HCT116 (cell line): ENCODE measurements around the gene NEK5. TPM values are rescaled to one million over a fixed set of nuclear protein-coding genes. Genes with fewer than 3 reads are reported as not detected.

Experiments used
- ATAC-seq: fragments of 200-7000 bp; cut with Tn5 transposase; 2 replicates; pipeline ENCODE4 v1.9.1; 2020; ENCODE audit warnings: mild to moderate bottlenecking, moderate library complexity
- BruUV-seq: library from RNA; stranded (reverse); fragments of 400-500 nt; replicated peaks from 2 replicates; lab custom pipeline; 2021; lab: Mats Ljungman, UMichigan
- CTCF ChIA-PET: fragments of 300-600 bp; sonication (Branson Sonifier 250); formaldehyde crosslinking; loops from one replicate; lab custom pipeline; 2021; ENCODE audit warnings: antibody characterized with exemption; lab: Charles Lee
- POLR2A ChIA-PET: fragments of 300-600, 350-600 bp; sonication (Branson Sonifier 250); formaldehyde crosslinking; loops from one replicate; lab custom pipeline; 2021; ENCODE audit warnings: antibody characterized with exemption; lab: Charles Lee
- RAD21 ChIA-PET, 2 experiments: fragments of 300-600 bp; sonication (Branson Sonifier 250); formaldehyde crosslinking; loops; one replicate each; lab custom pipeline; 2023; ENCODE audit warnings: low total read pairs in 2 of 2; ENCODE audit not compliant: uncharacterized antibody in 2 of 2, unreplicated experiment in 2 of 2, low non-redundant PET in 1 of 2; lab: Charles Lee
- DNase-seq: peaks from one replicate; pipeline ENCODE4 v3.0.0-alpha.2; 2010; ENCODE audit warnings: low read depth, low spot score
- H2AFZ ChIP-seq: fragments of 200-600 bp; shearing (Covaris generic), sonication (generic); 2 replicates; pipeline ENCODE4 v1.6.1; 2017; ENCODE audit warnings: low read depth, mixed run types, mixed read lengths, antibody characterized with exemption, low read length; ENCODE audit not compliant: poor library complexity, severe bottlenecking
- H3K27ac ChIP-seq: 2 replicates; pipeline ENCODE4 v1.5.1; 2012; ENCODE audit warnings: low read depth, low read length
- H3K27me3 ChIP-seq: fragments of 200-600 bp; sonication (generic); 2 replicates; pipeline ENCODE4 v1.6.1; 2016; ENCODE audit warnings: mixed run types, low read length, mixed read lengths; ENCODE audit not compliant: insufficient read depth
- H3K36me3 ChIP-seq, 2 experiments: fragments of 200-500 bp in 1 of 2; fragments of 200-600 bp in 1 of 2; sonication (Bioruptor generic) in 1 of 2; sonication (generic) in 1 of 2; 2 replicates each; pipeline versions ENCODE4 v1.5.1 to v1.6.1; 2014 to 2016; ENCODE audit warnings: low read length in 2 of 2, inconsistent platforms in 1 of 2, mixed read lengths in 1 of 2, mixed run types in 1 of 2; ENCODE audit not compliant: insufficient read depth in 2 of 2, control insufficient read depth in 1 of 2
- H3K4me1 ChIP-seq, 2 experiments: fragments of 200-600 bp in 1 of 2; sonication (generic) in 1 of 2; 2 replicates each; pipeline versions ENCODE4 v1.5.1 to v1.6.1; 2012 to 2017; ENCODE audit warnings: low read length in 2 of 2, inconsistent platforms in 1 of 2, mild to moderate bottlenecking in 1 of 2, mixed read lengths in 1 of 2, mixed run types in 1 of 2, moderate library complexity in 1 of 2; ENCODE audit not compliant: insufficient read depth in 2 of 2, control insufficient read depth in 1 of 2
- H3K4me2 ChIP-seq: fragments of 200-600 bp; sonication (generic); 2 replicates; pipeline ENCODE4 v1.6.1; 2017; ENCODE audit warnings: mixed run types, low read length, mixed read lengths
- H3K4me3 ChIP-seq, 2 experiments: fragments of 200-600 bp in 1 of 2; sonication (generic) in 1 of 2; replicated peaks in 1 of 2; 2 replicates each; pipeline ENCODE4 v1.5.1; 2011 to 2016; ENCODE audit warnings: low read length in 2 of 2, control low read depth in 1 of 2, low read depth in 1 of 2, mild to moderate bottlenecking in 1 of 2, mixed read lengths in 1 of 2, mixed run types in 1 of 2
- H3K79me2 ChIP-seq: fragments of 200-600 bp; sonication (generic); 2 replicates; pipeline ENCODE4 v1.6.1; 2017; ENCODE audit warnings: mild to moderate bottlenecking, mixed run types, low read length, moderate library complexity, mixed read lengths; ENCODE audit not compliant: insufficient read depth
- H3K9ac ChIP-seq: fragments of 200-600 bp; sonication (generic); 2 replicates; pipeline ENCODE4 v1.6.1; 2016; ENCODE audit warnings: low read length, mixed read lengths
- H3K9me2 ChIP-seq: fragments of 200-600 bp; sonication (generic), shearing (Covaris generic); 2 replicates; pipeline ENCODE4 v1.6.1; 2017; ENCODE audit warnings: mixed run types, mild to moderate bottlenecking, moderate library complexity; ENCODE audit not compliant: insufficient read depth
- H3K9me3 ChIP-seq, 2 experiments: fragments of 200-500 bp in 1 of 2; fragments of 200-600 bp in 1 of 2; sonication (Bioruptor generic) in 1 of 2; sonication (generic) in 1 of 2; 2 replicates each; pipeline ENCODE4 v1.6.1; 2014 to 2017; ENCODE audit warnings: low read length in 2 of 2, mixed read lengths in 2 of 2, inconsistent platforms in 1 of 2, low read depth in 1 of 2, mild to moderate bottlenecking in 1 of 2, mixed run types in 1 of 2, moderate library complexity in 1 of 2; ENCODE audit not compliant: control insufficient read depth in 1 of 2, insufficient read depth in 1 of 2
- H4K20me1 ChIP-seq: fragments of 200-600 bp; sonication (generic), shearing (Covaris generic); 2 replicates; pipeline ENCODE4 v1.6.1; 2017; ENCODE audit warnings: mixed run types, mild to moderate bottlenecking, moderate library complexity; ENCODE audit not compliant: insufficient read depth
- ELF1 ChIP-seq: IDR thresholded peaks from 2 replicates; pipeline ENCODE4 v1.6.1; 2012; ENCODE audit warnings: low read depth, borderline replicate concordance
- POLR2A ChIP-seq: IDR thresholded peaks from 2 replicates; pipeline ENCODE4 v1.7.0; 2011; ENCODE audit warnings: borderline replicate concordance; ENCODE audit not compliant: insufficient read depth, insufficient read length; ENCODE audit errors: extremely low read depth
- RAD21 ChIP-seq: IDR thresholded peaks from 2 replicates; pipeline ENCODE4 v1.6.1; 2012; ENCODE audit warnings: low read depth, mild to moderate bottlenecking
- SIN3A ChIP-seq: IDR thresholded peaks from 2 replicates; pipeline ENCODE4 v1.6.1; 2012; ENCODE audit warnings: low read depth
- SRF ChIP-seq: IDR thresholded peaks from 2 replicates; pipeline ENCODE4 v1.6.1; 2012; ENCODE audit warnings: low read depth
- TCF7L2 ChIP-seq: IDR thresholded peaks from 2 replicates; pipeline ENCODE4 v1.7.0; 2011; ENCODE audit warnings: borderline replicate concordance, inconsistent platforms; ENCODE audit not compliant: insufficient read depth, insufficient read length; ENCODE audit errors: extremely low read depth
- YY1 ChIP-seq: IDR thresholded peaks from 2 replicates; pipeline ENCODE4 v1.6.1; 2011; ENCODE audit warnings: low read length, low read depth, moderate library complexity, mild to moderate bottlenecking; ENCODE audit not compliant: insufficient replicate concordance; ENCODE audit errors: extremely low read depth
- ZFX ChIP-seq: fragments of 450-650 bp; IDR thresholded peaks from 2 replicates; pipeline ENCODE4 v1.6.1; 2017
- ZNF274 ChIP-seq: fragments of 200-500 bp; sonication (Bioruptor generic); IDR thresholded peaks from 2 replicates; pipeline ENCODE4 v1.6.1; 2014; ENCODE audit warnings: mild to moderate bottlenecking, low read depth, low read length, inconsistent platforms
- intact Hi-C: fragments of 100-400 bp; cut with micrococcal nuclease; formaldehyde crosslinking; loops from 2 replicates; pipeline ENCODE4 v1.10.0; 2022
- total RNA-seq: library from RNA; stranded (reverse); gene quantifications from one replicate; pipeline ENCODE4 v1.2.1, GENCODE V29; 2021; ENCODE audit not compliant: unreplicated experiment
- TF ChIP-seq, protein P1 (sequence below): IDR thresholded peaks from 2 replicates; pipeline ENCODE4 v1.6.1; 2012; ENCODE audit warnings: low read depth
- TF ChIP-seq, protein P2 (sequence below): IDR thresholded peaks from 2 replicates; pipeline ENCODE4 v1.6.1; 2012
- TF ChIP-seq, protein P3 (sequence below): IDR thresholded peaks from 2 replicates; pipeline ENCODE4 v1.6.1; 2012
- TF ChIP-seq, protein P4 (sequence below), 3 experiments: fragments of 200-600 bp in 1 of 3; sonication (generic) in 1 of 3; IDR thresholded peaks in 2 of 3; conservative IDR thresholded peaks in 1 of 3; 2 replicates each; pipeline ENCODE4 v1.5.1; 2012 to 2017; ENCODE audit warnings: low read depth in 2 of 3, low read length in 2 of 3, antibody characterized with exemption in 1 of 3, borderline replicate concordance in 1 of 3, control low read depth in 1 of 3, mild to moderate bottlenecking in 1 of 3, mixed read lengths in 1 of 3, mixed run types in 1 of 3, moderate library complexity in 1 of 3; ENCODE audit not compliant: insufficient read depth in 1 of 3

Gene NEK5
- total RNA-seq, 1 experiment from 2014 or later = 1.5 TPM

DNA sequence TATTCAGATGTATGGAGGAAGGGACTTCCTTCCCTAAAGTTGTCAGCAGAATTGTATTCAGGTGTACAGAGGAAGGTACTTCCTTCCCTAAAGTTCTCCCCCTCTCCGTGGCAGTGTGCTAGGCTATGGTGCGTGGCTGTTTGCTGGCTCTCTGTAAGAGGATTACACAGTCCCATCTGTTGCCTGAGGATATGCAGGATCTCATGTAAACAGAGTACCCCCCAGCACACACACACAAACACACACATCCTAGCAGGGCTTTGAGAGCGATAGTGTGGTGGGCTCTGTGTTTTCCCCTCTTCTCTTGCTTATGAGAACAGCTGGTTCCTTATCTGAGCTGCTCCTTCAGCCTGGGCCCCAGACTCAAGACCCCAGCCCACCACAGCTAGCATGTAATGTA lies 10.3 kb downstream of the NEK5 start:
- H3K27me3 ChIP-seq = no peaks in the 10 kb centered on the region
- ATAC-seq = no peak
- no TSS peak for BruUV-seq
- no peak overlapping the region for H2AFZ ChIP-seq
- TF ChIP-seq, protein P1, sequence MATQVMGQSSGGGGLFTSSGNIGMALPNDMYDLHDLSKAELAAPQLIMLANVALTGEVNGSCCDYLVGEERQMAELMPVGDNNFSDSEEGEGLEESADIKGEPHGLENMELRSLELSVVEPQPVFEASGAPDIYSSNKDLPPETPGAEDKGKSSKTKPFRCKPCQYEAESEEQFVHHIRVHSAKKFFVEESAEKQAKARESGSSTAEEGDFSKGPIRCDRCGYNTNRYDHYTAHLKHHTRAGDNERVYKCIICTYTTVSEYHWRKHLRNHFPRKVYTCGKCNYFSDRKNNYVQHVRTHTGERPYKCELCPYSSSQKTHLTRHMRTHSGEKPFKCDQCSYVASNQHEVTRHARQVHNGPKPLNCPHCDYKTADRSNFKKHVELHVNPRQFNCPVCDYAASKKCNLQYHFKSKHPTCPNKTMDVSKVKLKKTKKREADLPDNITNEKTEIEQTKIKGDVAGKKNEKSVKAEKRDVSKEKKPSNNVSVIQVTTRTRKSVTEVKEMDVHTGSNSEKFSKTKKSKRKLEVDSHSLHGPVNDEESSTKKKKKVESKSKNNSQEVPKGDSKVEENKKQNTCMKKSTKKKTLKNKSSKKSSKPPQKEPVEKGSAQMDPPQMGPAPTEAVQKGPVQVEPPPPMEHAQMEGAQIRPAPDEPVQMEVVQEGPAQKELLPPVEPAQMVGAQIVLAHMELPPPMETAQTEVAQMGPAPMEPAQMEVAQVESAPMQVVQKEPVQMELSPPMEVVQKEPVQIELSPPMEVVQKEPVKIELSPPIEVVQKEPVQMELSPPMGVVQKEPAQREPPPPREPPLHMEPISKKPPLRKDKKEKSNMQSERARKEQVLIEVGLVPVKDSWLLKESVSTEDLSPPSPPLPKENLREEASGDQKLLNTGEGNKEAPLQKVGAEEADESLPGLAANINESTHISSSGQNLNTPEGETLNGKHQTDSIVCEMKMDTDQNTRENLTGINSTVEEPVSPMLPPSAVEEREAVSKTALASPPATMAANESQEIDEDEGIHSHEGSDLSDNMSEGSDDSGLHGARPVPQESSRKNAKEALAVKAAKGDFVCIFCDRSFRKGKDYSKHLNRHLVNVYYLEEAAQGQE = no peak
- no peak for TF ChIP-seq YY1
- TF ChIP-seq, all 23 proteins: peak for 0
- RAD21 ChIA-PET = no interaction called here
- Histone ChIP-seq H3K79me2 (no peaks in the 10 kb centered on the region), H3K9me3 (no peaks in the 10 kb centered on the region), H3K36me3 (no peaks in the 10 kb centered on the region), H4K20me1 (no peaks in the 10 kb centered on the region), H3K4me2 (no peak overlapping the region), H3K9me2 (no peaks in the 10 kb centered on the region), H3K4me1 (no peaks in the 10 kb centered on the region), H3K4me3 (no peak overlapping the region), H3K9ac (no peak overlapping the region), H3K27ac (no peak overlapping the region)
- CTCF ChIA-PET = no interaction called here
- intact Hi-C loops = no loop called here
- POLR2A ChIA-PET = no interaction called here
- DNase-seq = no peak

DNA sequence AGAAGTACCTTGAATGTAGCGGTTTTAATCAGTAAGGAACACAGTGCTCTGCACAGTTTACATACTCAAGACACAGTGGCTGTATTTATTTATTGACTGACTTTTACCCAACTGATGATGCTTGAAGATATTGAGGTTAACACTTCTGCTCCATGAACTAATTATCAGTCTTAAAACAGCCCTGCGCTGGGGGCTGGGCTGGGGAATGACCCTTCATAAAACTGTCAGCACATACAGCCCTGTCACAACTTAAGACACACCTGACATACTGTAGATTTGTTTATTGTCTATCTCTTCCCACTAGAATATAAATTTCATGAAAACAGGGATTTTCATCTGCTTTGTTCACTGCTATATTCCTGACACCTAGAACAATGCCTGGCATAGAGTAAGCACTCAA lies 10.8 kb downstream of the NEK5 start:
- H3K9ac ChIP-seq = no peak overlapping the region
- H3K4me3 ChIP-seq = no peak overlapping the region
- no peaks in the 10 kb centered on the region for H3K36me3 ChIP-seq
- no TSS peak for BruUV-seq
- intact Hi-C loops = no loop called here
- ChIA-PET POLR2A (no interaction called here), CTCF (no interaction called here), RAD21 (no interaction called here)
- no peak for TF ChIP-seq ZFX
- TF ChIP-seq SRF = no peak
- TF ChIP-seq, protein P2, sequence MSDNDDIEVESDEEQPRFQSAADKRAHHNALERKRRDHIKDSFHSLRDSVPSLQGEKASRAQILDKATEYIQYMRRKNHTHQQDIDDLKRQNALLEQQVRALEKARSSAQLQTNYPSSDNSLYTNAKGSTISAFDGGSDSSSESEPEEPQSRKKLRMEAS = no peak
- no peak for TF ChIP-seq ELF1
- TF ChIP-seq, protein P3, sequence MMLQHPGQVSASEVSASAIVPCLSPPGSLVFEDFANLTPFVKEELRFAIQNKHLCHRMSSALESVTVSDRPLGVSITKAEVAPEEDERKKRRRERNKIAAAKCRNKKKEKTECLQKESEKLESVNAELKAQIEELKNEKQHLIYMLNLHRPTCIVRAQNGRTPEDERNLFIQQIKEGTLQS = no peak
- no peak for TF ChIP-seq RAD21
- TF ChIP-seq YY1 = no peak
- TF ChIP-seq TCF7L2 = no peak
- no peak for TF ChIP-seq SIN3A
- TF ChIP-seq, protein P4, sequence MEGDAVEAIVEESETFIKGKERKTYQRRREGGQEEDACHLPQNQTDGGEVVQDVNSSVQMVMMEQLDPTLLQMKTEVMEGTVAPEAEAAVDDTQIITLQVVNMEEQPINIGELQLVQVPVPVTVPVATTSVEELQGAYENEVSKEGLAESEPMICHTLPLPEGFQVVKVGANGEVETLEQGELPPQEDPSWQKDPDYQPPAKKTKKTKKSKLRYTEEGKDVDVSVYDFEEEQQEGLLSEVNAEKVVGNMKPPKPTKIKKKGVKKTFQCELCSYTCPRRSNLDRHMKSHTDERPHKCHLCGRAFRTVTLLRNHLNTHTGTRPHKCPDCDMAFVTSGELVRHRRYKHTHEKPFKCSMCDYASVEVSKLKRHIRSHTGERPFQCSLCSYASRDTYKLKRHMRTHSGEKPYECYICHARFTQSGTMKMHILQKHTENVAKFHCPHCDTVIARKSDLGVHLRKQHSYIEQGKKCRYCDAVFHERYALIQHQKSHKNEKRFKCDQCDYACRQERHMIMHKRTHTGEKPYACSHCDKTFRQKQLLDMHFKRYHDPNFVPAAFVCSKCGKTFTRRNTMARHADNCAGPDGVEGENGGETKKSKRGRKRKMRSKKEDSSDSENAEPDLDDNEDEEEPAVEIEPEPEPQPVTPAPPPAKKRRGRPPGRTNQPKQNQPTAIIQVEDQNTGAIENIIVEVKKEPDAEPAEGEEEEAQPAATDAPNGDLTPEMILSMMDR (IDR thresholded peaks at IDR 0.05 in 2 of 3, conservative IDR thresholded peaks at IDR 0.05 in 1 of 3; ENCODE audit: borderline replicate concordance in 1 of 3, insufficient read depth in 1 of 3, low read depth in 2 of 3, low read length in 2 of 3) = no peak
- TF ChIP-seq POLR2A = no peak
- TF ChIP-seq ZNF274 = no peak
- no peaks in the 10 kb centered on the region for H3K27me3 ChIP-seq
- no peaks in the 10 kb centered on the region for H3K79me2 ChIP-seq
- no peaks in the 10 kb centered on the region for H3K9me3 ChIP-seq
- no peaks in the 10 kb centered on the region for H3K4me1 ChIP-seq
- no peaks in the 10 kb centered on the region for H4K20me1 ChIP-seq
- H2AFZ ChIP-seq = no peak overlapping the region
- no peak for ATAC-seq
- H3K9me2 ChIP-seq = no peaks in the 10 kb centered on the region
- H3K4me2 ChIP-seq = no peak overlapping the region
- H3K27ac ChIP-seq = no peak overlapping the region
- no peak for DNase-seq
